Amniotic epithelial cell (primary cell): Measurements from ENCODE around the gene LRRC8E.

Source experiments
- DNase-seq: peaks from one replicate; pipeline ENCODE4 v3.0.0-alpha.2; 2010; ENCODE audit warnings: low read depth

LRRC8E gene

DNA sequence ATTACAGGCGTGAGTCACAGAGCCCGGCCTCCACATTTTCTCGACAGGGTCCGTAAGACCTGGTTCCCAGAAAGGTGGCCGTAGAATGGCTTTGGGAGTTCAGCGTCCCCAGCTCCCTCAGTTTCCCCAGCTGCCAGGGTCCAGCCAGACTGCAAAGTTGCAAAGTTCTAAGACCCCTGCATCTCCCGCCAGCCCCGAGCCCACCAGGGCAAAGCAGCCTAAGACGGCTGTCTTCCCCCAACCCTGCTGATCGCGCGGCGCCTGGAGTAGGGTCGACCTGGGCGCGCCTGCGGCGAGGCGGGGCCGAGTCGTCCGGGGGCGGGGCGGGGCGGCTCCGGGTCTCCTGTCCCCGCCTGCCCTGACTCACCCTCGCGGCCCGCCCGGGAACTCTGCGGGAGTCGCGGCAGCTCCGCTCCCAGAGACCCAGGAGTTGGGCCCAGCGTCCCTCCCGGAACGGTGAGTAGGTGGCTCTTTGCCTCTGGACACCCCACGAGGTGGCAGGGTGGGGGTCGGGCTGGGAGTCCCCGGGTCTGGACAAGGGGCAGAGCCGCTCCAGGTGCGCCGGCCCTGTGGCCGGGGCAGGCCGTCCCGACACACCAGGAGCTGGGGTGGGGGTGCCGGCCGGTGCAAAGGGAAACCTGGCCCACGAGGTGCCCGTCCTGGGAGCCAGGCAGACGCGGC lies at the start of gene LRRC8E:
TSS of gene LRRC8E (plus strand) at position 366 of the 681 bp plus-strand sequence. CDS start 7,094 bp downstream, outside the sequence.
- peak; percentile 49 for DNase-seq

DNA sequence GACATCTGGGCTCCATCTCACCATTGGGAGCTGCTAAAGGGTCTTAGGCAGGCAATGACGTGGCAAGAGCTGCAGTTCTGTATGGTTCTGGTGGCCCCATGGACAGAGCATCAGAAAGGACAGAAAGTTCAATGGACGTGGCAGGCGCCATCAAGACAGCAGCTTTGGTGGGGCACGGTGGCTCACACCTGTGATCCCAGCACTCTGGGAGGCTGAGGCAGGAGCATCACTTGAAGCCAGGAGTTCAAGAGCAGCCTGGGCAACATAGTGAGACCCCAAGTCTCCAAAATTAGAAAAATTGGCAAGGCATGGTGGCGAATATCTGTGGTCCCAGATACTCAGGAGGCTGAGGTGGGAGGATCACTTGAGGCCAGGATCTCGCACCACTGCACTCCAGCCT lies 48.8 kb upstream of the LRRC8E start:
- no peak for DNase-seq

DNA sequence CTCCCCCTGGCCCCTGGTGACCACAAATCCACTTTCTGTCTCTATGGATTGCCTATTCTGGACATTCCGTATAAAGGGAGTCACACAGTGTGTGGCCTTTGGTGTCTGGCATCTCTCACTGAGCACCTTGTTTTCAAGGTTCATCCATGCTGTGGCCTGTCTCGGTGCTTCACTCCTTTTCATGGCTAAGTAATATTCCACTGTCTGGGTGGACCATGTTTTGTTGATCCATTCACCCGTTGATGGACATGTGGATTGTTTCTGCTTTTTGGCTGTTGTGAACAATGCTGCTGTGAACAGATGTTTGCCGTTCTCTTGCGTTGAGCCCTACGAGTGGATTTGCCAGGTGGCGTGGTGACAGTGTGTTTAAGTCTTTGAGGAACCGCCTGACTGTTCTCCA lies 47.7 kb upstream of the LRRC8E start:
- no peak for DNase-seq

DNA sequence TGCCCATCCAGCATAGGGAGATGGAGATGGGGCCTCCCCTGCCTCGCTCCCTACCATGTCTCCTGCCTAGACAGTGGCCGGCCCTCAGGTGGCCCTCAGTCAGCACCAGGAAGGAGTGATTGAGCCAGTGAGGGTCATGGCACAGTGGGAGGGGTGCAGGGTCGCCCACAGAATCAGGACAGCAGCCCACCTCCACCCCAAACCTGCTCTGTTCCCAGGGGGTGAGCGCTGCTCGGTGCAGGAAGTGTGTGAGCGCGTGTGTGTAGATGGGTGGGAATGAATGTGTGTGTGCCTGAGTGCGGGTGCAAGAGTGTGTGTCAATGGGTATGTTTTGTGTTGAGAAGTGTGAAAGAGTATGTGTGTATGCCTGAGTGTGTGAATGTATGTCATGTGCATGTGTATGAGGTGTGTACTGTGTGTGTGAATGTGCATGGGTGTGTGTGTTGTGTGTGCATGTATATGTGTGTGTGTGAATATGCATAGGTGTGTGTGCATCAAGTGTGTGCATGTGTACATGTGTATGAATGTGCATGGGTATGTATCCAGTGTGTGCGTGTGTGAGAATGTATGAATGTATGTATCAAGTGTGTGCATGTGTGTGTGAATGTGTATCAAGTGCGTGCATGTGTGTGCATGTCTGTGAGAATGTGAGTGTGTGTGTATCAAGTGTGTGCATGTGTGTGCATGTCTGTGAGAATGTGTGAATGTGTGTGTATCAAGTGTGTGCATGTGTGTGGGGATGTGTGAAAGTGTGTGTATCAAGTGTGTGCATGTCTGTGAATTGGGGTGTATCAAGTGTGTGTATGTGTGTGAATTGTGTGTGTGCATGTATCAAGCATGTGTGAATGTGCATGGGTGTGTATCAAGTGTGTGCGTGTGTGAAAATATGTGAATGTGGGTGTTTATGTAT lies 46.3 kb upstream of the LRRC8E start:
- DNase-seq, result no peak

DNA sequence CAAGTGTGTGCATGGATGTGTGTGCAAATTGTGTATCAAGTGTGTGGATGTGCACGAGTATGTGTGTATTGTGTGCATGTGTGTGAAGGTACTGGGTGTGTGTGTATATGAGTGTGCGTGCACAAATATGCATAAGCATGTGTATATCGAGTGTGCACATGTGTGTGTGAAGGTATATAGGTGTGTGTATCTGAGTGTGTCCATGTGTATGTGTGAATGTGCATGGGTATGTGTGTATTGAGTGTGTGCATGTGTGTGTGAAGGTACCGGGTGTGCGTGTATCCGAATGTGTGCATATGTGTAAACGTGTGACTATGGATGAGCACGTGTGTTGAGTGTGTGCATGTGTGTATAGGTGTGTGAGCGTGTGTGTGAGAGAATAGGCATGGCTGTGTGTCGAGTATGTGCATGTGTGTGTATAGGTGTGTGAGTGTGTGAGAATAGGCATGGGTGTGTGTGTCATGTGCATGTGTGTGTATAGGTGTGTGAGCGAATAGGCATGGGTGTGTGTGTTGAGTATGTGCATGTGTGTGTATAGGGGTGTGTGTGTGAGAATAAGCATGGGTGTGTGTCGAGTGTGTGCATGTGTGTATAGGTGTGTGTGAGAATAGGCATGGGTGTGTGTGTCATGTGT lies 45.5 kb upstream of the LRRC8E start:
- DNase-seq, result no peak

DNA sequence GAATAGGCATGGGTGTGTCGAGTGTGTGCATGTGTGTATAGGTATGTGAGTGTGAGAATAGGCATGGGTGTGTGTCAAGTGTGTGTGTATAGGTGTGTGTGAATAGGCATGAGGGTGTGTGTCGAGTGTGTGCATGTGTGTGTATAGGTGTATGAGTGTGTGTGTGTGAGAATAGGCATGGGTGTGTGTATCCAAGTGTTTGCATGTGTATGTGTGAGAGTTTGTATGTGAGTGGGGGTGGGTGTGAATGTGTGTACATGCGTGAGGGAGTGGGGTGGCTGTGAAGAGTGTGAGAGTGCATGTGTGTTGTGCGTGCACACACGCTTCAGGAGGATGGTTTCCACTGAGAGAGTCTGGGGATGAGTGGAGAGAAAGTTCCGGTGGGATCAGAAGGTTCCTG lies 44.8 kb upstream of the LRRC8E start:
- DNase-seq, result no peak

DNA sequence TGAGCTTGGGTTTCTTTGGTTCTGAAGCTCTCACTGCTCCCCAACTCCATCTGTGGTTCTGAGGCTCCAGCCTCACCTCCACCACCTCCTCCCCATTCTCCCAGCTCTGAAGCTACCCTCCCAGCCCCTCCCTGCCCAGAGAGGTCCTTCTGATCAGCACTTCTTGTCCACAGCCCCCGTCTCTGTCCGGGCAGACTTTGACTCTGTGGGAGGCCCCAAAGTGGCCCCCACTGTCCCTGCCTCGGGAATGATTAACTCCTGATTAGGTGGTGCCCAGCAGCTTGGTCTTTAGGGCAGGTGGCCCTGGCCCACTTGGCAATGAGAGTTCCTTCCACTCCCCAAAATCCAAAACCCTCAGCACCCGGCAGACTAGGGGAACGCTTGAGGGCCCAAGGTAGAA lies 43.9 kb upstream of the LRRC8E start:
- DNase-seq, result no peak

DNA sequence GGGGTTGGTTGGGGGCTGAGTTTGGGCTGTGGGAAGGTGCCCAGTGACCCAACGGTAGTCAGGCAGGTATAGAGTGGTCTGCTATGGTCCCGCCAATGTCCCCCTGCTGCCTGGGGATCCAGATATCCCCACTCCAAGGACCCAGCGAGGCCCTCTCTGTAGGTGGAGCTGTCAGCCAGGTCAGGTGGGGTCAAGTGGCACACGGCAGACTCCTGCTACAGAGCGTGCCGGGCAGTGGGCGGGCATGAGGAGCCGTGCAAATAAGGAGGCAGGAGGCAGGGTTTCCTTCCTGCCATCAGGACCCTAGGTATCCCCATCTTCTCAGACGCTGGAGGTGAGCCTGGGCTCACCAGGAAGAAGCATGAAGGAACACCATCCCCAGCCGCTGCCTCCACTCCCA lies 43.4 kb upstream of the LRRC8E start:
- no peak for DNase-seq

DNA sequence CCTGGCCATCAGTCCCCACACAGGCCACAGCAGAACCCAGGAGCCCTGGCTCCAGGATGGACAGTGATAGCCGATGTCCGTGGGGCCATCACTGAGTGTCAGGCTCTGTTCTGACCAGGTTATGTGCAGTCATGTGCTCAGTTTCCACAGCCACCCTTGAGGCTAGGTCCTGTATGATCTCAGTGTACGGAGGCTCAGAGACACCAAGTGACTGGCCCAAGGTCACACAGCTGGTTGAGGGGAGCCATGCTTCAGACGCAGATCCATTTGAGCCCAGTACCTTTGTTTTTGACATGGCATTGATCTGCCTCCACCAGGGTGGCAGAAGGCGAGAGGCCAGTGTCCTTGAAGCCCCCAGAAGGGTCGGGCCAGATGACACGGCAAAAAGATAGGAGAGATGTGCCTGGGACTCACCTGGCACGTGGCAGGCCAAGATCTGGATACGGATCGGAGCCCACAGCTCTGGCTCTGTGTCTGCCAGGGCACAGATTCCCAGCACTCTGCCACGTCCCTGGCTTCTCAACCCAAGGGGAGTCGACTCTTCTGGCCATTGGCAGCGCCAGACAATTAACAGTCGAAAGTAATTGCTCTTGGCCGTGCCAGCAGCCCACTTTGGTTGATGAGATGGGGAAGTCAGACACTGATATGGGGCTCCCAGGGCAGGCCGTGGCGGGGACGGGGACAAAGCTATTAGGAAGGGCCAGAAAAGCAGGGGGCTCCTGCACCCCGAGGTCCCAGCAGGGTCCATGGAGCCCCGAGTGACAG lies 42.7 kb upstream of the LRRC8E start:
- DNase-seq, result no peak

DNA sequence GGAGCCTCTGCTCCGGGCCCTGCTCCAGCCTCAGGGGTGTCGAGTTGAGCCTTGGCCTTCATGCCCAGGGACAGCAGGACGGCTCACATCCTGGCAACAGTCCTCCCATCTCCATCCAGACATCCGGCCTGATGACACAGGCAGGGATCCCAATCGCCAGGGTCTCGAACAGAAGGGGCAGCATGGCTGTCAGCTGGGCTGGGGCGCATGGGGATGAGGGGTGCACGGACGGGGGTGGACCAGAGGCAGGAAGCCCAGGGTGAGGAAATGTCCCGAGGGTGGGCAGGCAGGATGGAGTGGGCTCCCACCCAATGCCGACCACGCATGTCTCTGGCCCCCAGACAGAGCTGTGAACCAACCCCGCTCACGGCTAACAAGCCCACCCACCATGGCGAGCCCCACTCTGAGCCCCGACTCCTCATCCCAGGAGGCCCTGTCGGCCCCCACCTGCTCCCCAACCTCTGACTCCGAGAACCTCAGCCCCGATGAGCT lies 42.1 kb upstream of the LRRC8E start:
- no peak for DNase-seq

DNA sequence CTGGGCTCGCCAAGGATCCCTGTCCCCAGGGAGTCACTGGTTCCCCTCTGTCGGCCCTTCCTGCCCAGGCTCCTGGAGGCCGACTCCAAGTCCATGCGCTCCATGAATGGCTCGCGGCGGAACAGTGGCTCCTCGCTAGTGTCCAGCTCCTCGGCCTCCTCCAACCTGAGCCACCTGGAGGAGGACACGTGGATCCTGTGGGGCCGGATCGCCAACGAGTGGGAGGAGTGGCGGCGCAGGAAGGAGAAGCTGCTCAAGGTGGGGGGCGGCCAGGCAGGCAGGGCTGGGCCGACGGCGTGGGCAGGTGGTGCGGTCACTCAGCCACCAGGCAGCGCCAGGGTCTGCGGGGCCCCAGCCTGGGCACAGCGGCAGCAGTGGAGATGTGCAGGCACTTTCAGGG lies 40.6 kb upstream of the LRRC8E start:
- DNase-seq, result no peak

DNA sequence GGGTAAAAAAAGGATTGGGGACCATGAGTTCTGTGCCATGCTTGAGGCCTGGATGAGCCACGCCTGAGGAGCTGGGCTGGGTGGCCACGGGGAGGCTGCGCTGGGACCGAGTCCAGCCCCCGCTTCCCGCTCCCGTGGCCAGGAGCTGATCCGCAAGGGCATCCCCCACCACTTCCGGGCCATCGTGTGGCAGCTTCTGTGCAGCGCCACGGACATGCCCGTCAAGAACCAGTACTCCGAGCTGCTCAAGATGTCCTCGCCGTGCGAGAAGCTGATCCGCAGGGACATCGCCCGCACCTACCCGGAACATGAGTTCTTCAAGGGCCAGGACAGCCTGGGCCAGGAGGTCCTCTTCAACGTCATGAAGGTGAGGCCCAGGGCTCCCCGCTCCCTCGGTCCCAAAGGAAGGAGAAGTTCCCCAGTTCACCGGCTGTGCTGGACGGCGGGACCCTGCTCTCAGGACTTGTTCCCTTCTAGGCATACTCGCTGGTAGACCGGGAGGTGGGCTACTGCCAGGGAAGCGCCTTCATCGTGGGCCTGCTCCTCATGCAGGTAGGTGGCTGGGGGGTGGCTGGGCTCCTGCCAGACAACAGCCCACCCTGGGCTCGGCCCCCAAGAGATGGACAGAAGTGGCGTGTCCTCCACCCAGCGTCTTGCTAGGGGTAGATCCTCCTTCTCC lies 39.4 kb upstream of the LRRC8E start:
- no peak for DNase-seq

DNA sequence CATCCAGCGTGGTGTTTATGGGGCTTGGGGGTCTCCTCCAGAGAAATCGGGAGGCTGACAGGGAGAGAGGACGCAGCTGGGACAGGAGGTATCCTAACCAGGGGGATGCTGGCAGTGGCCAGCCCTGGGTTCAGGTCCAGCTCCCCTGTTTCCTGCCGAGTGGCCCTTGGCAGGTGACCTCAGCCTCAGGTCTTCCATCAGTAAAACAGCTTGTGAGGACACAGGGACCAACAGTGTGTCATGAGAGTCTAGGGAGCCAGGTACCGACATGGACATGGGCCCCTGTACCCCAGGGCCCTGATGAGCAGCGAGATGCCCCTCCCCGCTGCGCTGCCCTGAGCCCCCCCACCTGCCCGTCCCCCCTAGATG lies 38.7 kb upstream of the LRRC8E start:
- DNase-seq, result no peak

DNA sequence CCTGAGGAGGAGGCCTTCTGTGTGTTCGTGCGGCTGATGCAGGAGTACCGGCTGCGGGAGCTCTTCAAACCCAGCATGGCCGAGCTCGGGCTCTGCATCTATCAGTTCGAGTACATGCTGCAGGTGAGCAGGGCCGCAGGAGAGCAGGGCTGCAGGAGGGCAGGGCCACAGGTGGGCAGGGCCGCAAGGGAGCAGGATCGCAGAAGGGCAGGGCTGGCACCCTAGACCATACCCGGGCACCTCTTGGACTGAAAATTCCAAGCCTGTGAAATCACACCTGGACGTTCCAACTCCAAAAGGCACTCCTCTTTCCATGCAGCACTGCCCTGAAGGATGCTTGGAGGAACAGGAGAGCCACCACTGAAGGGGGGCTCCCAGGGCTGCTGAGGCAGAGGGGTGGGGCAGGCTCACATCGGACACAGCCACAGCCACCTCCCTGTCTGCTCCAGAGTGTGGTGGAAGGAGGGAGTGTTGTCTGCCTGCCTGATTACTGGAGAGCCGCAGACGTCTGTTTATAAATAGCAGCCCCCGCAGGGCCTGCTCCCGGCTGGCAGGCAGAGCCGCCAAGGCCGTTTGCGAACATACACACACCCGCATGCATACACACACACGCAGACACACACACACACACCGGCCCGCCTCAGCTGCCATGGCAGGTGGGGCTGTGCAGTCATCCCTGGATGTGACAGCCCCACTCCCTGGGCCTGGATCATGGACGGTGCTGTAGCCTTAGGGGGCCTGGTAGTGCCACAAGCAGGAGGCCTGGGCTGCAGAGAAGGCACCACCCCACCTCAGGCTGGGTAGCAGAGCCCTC lies 38.1 kb upstream of the LRRC8E start:
- DNase-seq, result peak; percentile 51

DNA sequence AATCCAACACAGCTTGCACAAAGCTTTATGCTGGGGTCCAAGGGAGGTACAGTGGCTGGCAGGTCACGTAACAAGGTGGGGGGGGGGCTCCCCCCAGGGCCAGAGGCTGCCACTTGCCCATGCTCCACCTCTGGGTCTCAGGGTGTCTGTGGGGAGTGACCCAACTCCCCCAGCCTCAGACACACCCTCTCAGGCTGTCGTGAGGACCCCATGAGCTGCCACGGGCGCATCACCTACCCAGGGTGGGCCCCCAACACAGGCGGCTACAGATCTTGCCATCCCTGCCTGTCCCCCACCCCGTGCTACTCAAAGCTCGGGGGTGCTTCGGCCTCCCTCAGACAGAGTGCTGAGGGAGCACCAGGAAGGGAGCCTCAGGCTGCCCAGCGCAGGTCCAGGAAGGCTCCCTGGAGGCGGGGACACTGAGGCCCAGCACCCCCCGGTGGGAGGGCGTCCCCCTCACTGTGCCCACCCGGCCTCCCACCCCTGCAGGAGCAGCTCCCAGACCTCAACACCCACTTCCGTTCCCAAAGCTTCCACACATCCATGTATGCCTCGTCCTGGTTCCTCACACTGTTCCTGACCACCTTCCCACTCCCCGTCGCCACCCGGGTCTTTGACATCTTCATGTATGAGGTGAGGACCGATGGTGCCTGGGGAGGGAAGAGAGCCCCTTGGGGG lies 37.2 kb upstream of the LRRC8E start:
- no peak for DNase-seq

DNA sequence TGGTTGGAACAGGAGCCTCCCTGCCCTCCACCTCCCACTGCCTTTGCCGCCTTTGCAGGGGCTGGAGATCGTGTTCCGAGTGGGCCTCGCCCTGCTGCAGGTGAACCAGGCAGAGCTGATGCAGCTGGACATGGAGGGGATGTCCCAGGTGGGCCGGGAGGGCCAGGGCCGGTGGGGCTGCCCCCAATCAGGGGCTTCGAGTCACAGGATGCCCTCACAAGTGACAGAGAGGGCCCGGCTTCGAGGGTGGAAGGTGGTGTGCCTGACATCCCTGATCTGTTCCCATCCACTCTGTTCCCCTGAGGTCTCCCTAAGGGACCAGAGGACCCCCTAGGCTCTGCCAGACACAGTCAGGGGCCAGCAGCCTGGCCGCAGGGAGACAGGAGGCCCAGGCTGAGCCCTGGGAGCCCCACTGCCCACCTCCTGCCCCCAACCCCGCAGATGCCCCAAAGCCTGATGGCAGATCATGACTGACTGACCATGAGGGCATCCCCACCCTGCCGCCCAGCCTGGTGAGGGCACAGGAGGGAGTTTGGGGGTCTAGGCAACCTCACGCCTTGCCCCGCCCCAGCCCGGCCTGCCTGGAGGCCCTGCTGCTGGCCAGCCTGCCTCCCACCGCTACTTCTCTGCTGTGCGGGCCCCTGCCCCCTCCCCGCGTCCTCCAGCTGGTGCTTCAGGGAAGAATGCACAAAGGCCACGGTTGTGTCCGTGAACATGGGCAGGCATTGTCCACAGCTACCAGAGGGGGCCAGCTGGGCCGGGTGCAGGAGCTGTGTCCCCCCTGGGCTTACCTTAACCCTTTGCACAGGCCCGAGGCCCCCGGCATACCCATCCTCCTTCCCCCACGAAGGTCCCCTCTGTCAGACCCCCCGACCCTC lies 36.4 kb upstream of the LRRC8E start:
- no peak for DNase-seq

DNA sequence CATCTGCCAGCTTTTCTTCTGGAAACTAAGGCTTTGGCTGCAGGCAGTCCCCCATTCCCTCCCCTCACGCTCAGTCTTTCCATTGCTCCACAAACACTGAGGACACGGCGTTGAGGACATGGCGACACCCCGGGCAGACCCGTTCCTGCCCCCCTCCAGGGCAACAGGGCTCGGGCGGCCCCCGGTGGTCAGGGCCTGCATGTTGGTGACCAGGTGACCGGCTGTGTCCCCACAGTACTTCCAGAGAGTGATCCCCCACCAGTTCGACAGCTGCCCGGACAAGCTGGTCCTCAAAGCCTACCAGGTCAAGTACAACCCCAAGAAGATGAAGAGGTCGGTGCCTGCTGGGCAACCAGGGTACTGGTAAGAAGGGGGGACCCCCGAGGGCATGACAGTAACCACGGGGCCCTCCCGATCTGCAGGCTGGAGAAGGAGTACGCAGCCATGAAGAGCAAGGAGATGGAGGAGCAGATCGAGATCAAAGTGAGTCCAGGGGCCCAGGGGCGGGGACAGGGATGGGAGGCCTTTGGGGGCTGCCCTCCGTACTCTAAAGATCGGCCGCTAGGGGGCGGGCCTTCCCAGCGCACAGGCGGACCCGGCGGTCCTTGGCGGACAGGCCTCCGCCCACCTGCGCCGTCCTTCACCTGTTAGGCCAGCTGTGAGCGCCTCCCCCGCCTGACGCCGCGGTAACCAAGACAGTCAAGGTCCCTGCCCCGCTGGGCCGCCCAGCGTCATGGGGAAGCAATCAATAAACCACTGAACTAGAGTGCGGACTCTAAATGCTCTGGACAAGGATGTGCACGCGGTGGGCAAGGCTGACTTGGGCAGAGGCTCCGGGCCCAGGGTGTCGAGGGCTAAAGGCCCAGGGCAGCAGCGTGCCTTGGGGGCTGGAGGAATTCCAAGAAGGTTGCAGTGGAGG lies 35.2 kb upstream of the LRRC8E start:
- peak; percentile 40 for DNase-seq

DNA sequence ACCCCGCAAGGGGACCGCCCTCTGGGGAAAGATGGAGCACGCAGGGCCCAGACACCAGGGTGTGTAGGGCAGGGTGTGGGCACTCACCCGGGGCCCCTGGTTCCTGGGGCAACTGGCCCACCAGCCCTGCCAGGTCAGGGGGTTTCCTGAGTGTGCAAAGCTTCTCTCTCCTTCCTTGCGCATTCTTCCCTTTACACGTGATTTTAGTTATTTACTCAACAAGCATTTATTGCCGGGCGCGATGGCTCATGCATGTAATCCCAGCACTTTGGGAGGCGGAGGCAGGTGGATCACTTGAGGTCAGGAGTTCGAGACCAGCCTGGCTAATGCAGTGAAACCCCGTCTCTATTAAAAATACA lies 34.6 kb upstream of the LRRC8E start:
- no peak for DNase-seq
